ENCODE measurements around the gene TCEAL4.
A peak's percentile ranks its signal among the peaks of the same experiment; 100 is the strongest.

TCEAL4 gene

GRCh38 chrX:103626855-103627254 is 41.5 kb downstream of the TCEAL4 start:
- no peak for DNase-seq
- Histone ChIP-seq H2AK5ac (ENCODE audit: low read length) (no peak overlapping the region), H3K14ac (ENCODE audit: low read length) (no peak overlapping the region), H2BK12ac (ENCODE audit: low read length) (no peak overlapping the region), H2AFZ (ENCODE audit: insufficient read depth, low read length, poor library complexity) (no peak overlapping the region), H2BK120ac (ENCODE audit: insufficient read depth, low read length, poor library complexity) (no peak overlapping the region), H2BK5ac (ENCODE audit: low read depth, low read length, poor library complexity) (no peak overlapping the region), H3K4me3 (ENCODE audit: low read depth, low read length) (no peak overlapping the region), H3K23ac (ENCODE audit: low read length) (no peak overlapping the region), H4K91ac (ENCODE audit: low read depth, low read length) (no peak overlapping the region), H3K79me2 (ENCODE audit: control insufficient read depth, insufficient read depth, low read length, poor library complexity) (no peaks in the 10 kb centered on the region), H3K4ac (ENCODE audit: low read depth, low read length) (no peak overlapping the region), H4K8ac (ENCODE audit: low read depth, low read length) (no peak overlapping the region), H3K27ac (ENCODE audit: low read depth, low read length) (no peak overlapping the region), H3K79me1 (ENCODE audit: low read length) (peaks cover 18% of the 10 kb centered on the region), H4K12ac (ENCODE audit: low read depth, low read length) (no peak overlapping the region), H3K27me3 (ENCODE audit: insufficient read depth, low read length) (no peaks in the 10 kb centered on the region), H3K4me2 (ENCODE audit: low read length) (no peak overlapping the region), H3K18ac (ENCODE audit: low read length) (no peak overlapping the region), H3K36me3 (ENCODE audit: control insufficient read depth in 1 of 2, insufficient read depth in 2 of 2, low read length in 2 of 2) (no peaks in the 10 kb centered on the region), H3K9me3 (ENCODE audit: insufficient read depth, low read depth, low read length) (no peaks in the 10 kb centered on the region), H3K9ac (ENCODE audit: low read length) (no peak overlapping the region), H3K4me1 (ENCODE audit: control insufficient read depth in 1 of 2, insufficient read depth in 2 of 2, low read length in 2 of 2) (peaks cover 10% of the 10 kb centered on the region in 2 experiments)

GRCh38 chrX:103628386-103629317 is 43.3 kb downstream of the TCEAL4 start, which contains the start of gene TCEAL1:
Gene TCEAL1, plus strand, starts transcription at chrX:103628975. Its CDS starts 942 bp downstream, at chrX:103629917.
- peak within 1 kb of the TSS; percentile 77 for H2BK120ac ChIP-seq (ENCODE audit: insufficient read depth, low read length, poor library complexity)
- no peak within 1 kb of the TSS for H3K23ac ChIP-seq (ENCODE audit: low read length)
- H4K8ac ChIP-seq (ENCODE audit: low read depth, low read length), result peak within 1 kb of the TSS; percentile 97
- no peaks in the 10 kb centered on the region for H3K27me3 ChIP-seq (ENCODE audit: insufficient read depth, low read length)
- peak within 1 kb of the TSS; percentile 89 for H2BK5ac ChIP-seq (ENCODE audit: low read depth, low read length, poor library complexity)
- peak within 1 kb of the TSS; percentile 92 for H3K4me3 ChIP-seq (ENCODE audit: low read depth, low read length)
- H3K18ac ChIP-seq (ENCODE audit: low read length), result peak within 1 kb of the TSS; percentile 99
- peak within 1 kb of the TSS; percentile 81 for H2AFZ ChIP-seq (ENCODE audit: insufficient read depth, low read length, poor library complexity)
- peak within 1 kb of the TSS; percentile 87 for H3K4me2 ChIP-seq (ENCODE audit: low read length)
- peak within 1 kb of the TSS; percentile 95 for H3K9ac ChIP-seq (ENCODE audit: low read length)
- H2AK5ac ChIP-seq (ENCODE audit: low read length), result no peak within 1 kb of the TSS
- peak within 1 kb of the TSS; percentile 93 for H3K27ac ChIP-seq (ENCODE audit: low read depth, low read length)
- H3K36me3 ChIP-seq (ENCODE audit: control insufficient read depth in 1 of 2, insufficient read depth in 2 of 2, low read length in 2 of 2), result no peaks in the 10 kb centered on the region
- peak within 1 kb of the TSS; percentile 95 for H3K14ac ChIP-seq (ENCODE audit: low read length)
- peak within 1 kb of the TSS; percentile 4 for H4K12ac ChIP-seq (ENCODE audit: low read depth, low read length)
- WGBS (ENCODE audit: extremely low coverage, insufficient coverage, insufficient read length), result no CpG with 5 or more reads among the region's 32 CpGs
- no peaks in the 10 kb centered on the region for H3K9me3 ChIP-seq (ENCODE audit: insufficient read depth, low read depth, low read length)
- H3K4me1 ChIP-seq (ENCODE audit: control insufficient read depth in 1 of 2, insufficient read depth in 2 of 2, low read length in 2 of 2), result peaks cover 10 to 12% of the 10 kb centered on the region in 2 experiments
- H3K79me1 ChIP-seq (ENCODE audit: low read length), result peaks cover 18% of the 10 kb centered on the region
- peak within 1 kb of the TSS; percentile 86 for H3K4ac ChIP-seq (ENCODE audit: low read depth, low read length)
- no peak within 1 kb of the TSS for H2BK12ac ChIP-seq (ENCODE audit: low read length)
- peak within 1 kb of the TSS; percentile 93 for H4K91ac ChIP-seq (ENCODE audit: low read depth, low read length)
- H3K79me2 ChIP-seq (ENCODE audit: control insufficient read depth, insufficient read depth, low read length, poor library complexity), result no peaks in the 10 kb centered on the region
- peak; percentile 27 to 45 for DNase-seq

GRCh38 chrX:103629318-103630170 is 44.2 kb downstream of the TCEAL4 start:
- H4K91ac ChIP-seq (ENCODE audit: low read depth, low read length), result peak overlapping the region; percentile 93
- H4K12ac ChIP-seq (ENCODE audit: low read depth, low read length), result peak overlapping the region; percentile 4
- peaks cover 3 to 9% of the 10 kb centered on the region in 2 experiments for H3K4me1 ChIP-seq (ENCODE audit: control insufficient read depth in 1 of 2, insufficient read depth in 2 of 2, low read length in 2 of 2)
- H3K9ac ChIP-seq (ENCODE audit: low read length), result peak overlapping the region; percentile 95
- H2BK5ac ChIP-seq (ENCODE audit: low read depth, low read length, poor library complexity), result peak overlapping the region; percentile 89
- peak overlapping the region; percentile 99 for H3K18ac ChIP-seq (ENCODE audit: low read length)
- peak overlapping the region; percentile 97 for H4K8ac ChIP-seq (ENCODE audit: low read depth, low read length)
- H3K36me3 ChIP-seq (ENCODE audit: control insufficient read depth in 1 of 2, insufficient read depth in 2 of 2, low read length in 2 of 2), result no peaks in the 10 kb centered on the region
- H2AK5ac ChIP-seq (ENCODE audit: low read length), result no peak overlapping the region
- H3K23ac ChIP-seq (ENCODE audit: low read length), result no peak overlapping the region
- no peaks in the 10 kb centered on the region for H3K79me2 ChIP-seq (ENCODE audit: control insufficient read depth, insufficient read depth, low read length, poor library complexity)
- H3K27me3 ChIP-seq (ENCODE audit: insufficient read depth, low read length), result no peaks in the 10 kb centered on the region
- peak overlapping the region; percentile 87 for H3K4me2 ChIP-seq (ENCODE audit: low read length)
- H3K4me3 ChIP-seq (ENCODE audit: low read depth, low read length), result peak overlapping the region; percentile 92
- peak overlapping the region; percentile 93 for H3K27ac ChIP-seq (ENCODE audit: low read depth, low read length)
- peak overlapping the region; percentile 95 for H3K14ac ChIP-seq (ENCODE audit: low read length)
- peak overlapping the region; percentile 77 for H2BK120ac ChIP-seq (ENCODE audit: insufficient read depth, low read length, poor library complexity)
- peak overlapping the region; percentile 81 for H2AFZ ChIP-seq (ENCODE audit: insufficient read depth, low read length, poor library complexity)
- no CpG with 5 or more reads among the region's 49 CpGs for WGBS (ENCODE audit: extremely low coverage, insufficient coverage, insufficient read length)
- H3K79me1 ChIP-seq (ENCODE audit: low read length), result peaks cover 14% of the 10 kb centered on the region
- DNase-seq, result peak in 1 of 2 donors; percentile 38
- no peak overlapping the region for H2BK12ac ChIP-seq (ENCODE audit: low read length)
- H3K4ac ChIP-seq (ENCODE audit: low read depth, low read length), result peak overlapping the region; percentile 86
- no peaks in the 10 kb centered on the region for H3K9me3 ChIP-seq (ENCODE audit: insufficient read depth, low read depth, low read length)

- Histone ChIP-seq H3K79me2 (ENCODE audit: control insufficient read depth, insufficient read depth, low read length, poor library complexity) (no peaks in the 10 kb centered on the region), H2BK120ac (ENCODE audit: insufficient read depth, low read length, poor library complexity) (no peak overlapping the region), H3K9me3 (ENCODE audit: insufficient read depth, low read depth, low read length) (no peaks in the 10 kb centered on the region), H3K27ac (ENCODE audit: low read depth, low read length) (no peak overlapping the region), H3K23ac (ENCODE audit: low read length) (no peak overlapping the region), H2AK5ac (ENCODE audit: low read length) (no peak overlapping the region), H3K9ac (ENCODE audit: low read length) (no peak overlapping the region), H4K91ac (ENCODE audit: low read depth, low read length) (no peak overlapping the region), H2BK5ac (ENCODE audit: low read depth, low read length, poor library complexity) (no peak overlapping the region), H3K79me1 (ENCODE audit: low read length) (peaks cover 14% of the 10 kb centered on the region), H3K18ac (ENCODE audit: low read length) (no peak overlapping the region), H2BK12ac (ENCODE audit: low read length) (no peak overlapping the region), H3K4me2 (ENCODE audit: low read length) (peak overlapping the region; percentile 87), H3K14ac (ENCODE audit: low read length) (no peak overlapping the region), H3K36me3 (ENCODE audit: control insufficient read depth in 1 of 2, insufficient read depth in 2 of 2, low read length in 2 of 2) (no peaks in the 10 kb centered on the region), H3K4me3 (ENCODE audit: low read depth, low read length) (peak overlapping the region; percentile 92), H2AFZ (ENCODE audit: insufficient read depth, low read length, poor library complexity) (no peak overlapping the region), H4K8ac (ENCODE audit: low read depth, low read length) (no peak overlapping the region), H3K4ac (ENCODE audit: low read depth, low read length) (no peak overlapping the region), H3K27me3 (ENCODE audit: insufficient read depth, low read length) (no peaks in the 10 kb centered on the region), H3K4me1 (ENCODE audit: control insufficient read depth in 1 of 2, insufficient read depth in 2 of 2, low read length in 2 of 2) (peaks cover 3 to 9% of the 10 kb centered on the region in 2 experiments), H4K12ac (ENCODE audit: low read depth, low read length) (no peak overlapping the region)
- no CpG with 5 or more reads among the region's 6 CpGs for WGBS (ENCODE audit: extremely low coverage, insufficient coverage, insufficient read length)
- no peak for DNase-seq
These were observed 44.8 kb downstream of the TCEAL4 start for GRCh38 chrX:103630171-103630511.
